ENCODE results near the gene CPTP. TPM values are rescaled to one million over a fixed set of nuclear protein-coding genes. Genes with fewer than 3 reads are reported as not detected.
A peak's percentile ranks its signal among the peaks of the same experiment; 100 is the strongest.

The CPTP gene
- total RNA-seq, 4 donors from 2014 or later, result 10.7 to 94.0 (median 84.6) TPM

GRCh38 chr1:1327291-1327690 lies 2.7 kb downstream of the CPTP start:
- DNase-seq, result no peak
- H3K4me1 ChIP-seq, result peaks cover 0 to 36% (median 25%) of the 10 kb centered on the region in 4 donors
- no peak overlapping the region for H3K27ac ChIP-seq
- peaks cover 0 to 26% (median 0%) of the 10 kb centered on the region in 3 donors for H3K36me3 ChIP-seq
- no peaks in the 10 kb centered on the region for H3K27me3 ChIP-seq
- H3K4me3 ChIP-seq, result no peak overlapping the region
- no peaks in the 10 kb centered on the region for H3K9me3 ChIP-seq
- TF ChIP-seq CTCF (IDR thresholded peaks at IDR 0.05) (no peak), POLR2A (IDR thresholded peaks at IDR 0.05) (no peak)

GRCh38 chr1:1328254-1328653 lies 3.7 kb downstream of the CPTP start:
- Histone ChIP-seq H3K27ac (no peak overlapping the region), H3K36me3 (peaks cover 0 to 26% (median 0%) of the 10 kb centered on the region in 3 donors), H3K4me3 (no peak overlapping the region), H3K9me3 (no peaks in the 10 kb centered on the region), H3K27me3 (no peaks in the 10 kb centered on the region), H3K4me1 (peaks cover 5 to 35% (median 22%) of the 10 kb centered on the region in 4 donors)
- TF ChIP-seq CTCF (IDR thresholded peaks at IDR 0.05) (no peak), POLR2A (IDR thresholded peaks at IDR 0.05) (no peak)
- no peak for DNase-seq

- H3K4me1 ChIP-seq, result peaks cover 5 to 31% (median 17%) of the 10 kb centered on the region in 4 donors
Observed at GRCh38 chr1:1329304-1330210, 5.0 kb downstream of the CPTP start.

GRCh38 chr1:1330366-1331067 lies 5.9 kb downstream of the CPTP start:
- H3K4me1 ChIP-seq, result peaks cover 5 to 25% (median 12%) of the 10 kb centered on the region in 4 donors
- peaks cover 0 to 29% (median 0%) of the 10 kb centered on the region in 3 donors for H3K36me3 ChIP-seq
- H3K4me3 ChIP-seq, result peak overlapping the region in 1 of 4 donors; percentile 20
- peak in 2 of 3 donors; percentile 64 to 72 for DNase-seq
- H3K27me3 ChIP-seq, result no peaks in the 10 kb centered on the region
- H3K27ac ChIP-seq, result peak overlapping the region in 3 of 4 donors; percentile 52 to 71 (median 61)
- H3K9me3 ChIP-seq, result no peaks in the 10 kb centered on the region
- TF ChIP-seq CTCF (IDR thresholded peaks at IDR 0.05) (no peak), POLR2A (IDR thresholded peaks at IDR 0.05) (no peak)

More at GRCh38 chr1:1329304-1330210, 5.0 kb downstream of the CPTP start:
- Histone ChIP-seq H3K27me3 (no peaks in the 10 kb centered on the region), H3K27ac (peak overlapping the region in 1 of 4 donors; percentile 71), H3K4me3 (no peak overlapping the region), H3K9me3 (no peaks in the 10 kb centered on the region), H3K36me3 (peaks cover 0 to 26% (median 0%) of the 10 kb centered on the region in 3 donors)
- TF ChIP-seq CTCF (IDR thresholded peaks at IDR 0.05) (no peak), POLR2A (IDR thresholded peaks at IDR 0.05) (no peak)
- DNase-seq, result no peak

- Histone ChIP-seq H3K27me3 (no peaks in the 10 kb centered on the region), H3K27ac (peak within 1 kb of the TSS in 3 of 4 donors; percentile 52 to 71 (median 61)), H3K36me3 (peaks cover 0 to 33% (median 0%) of the 10 kb centered on the region in 3 donors), H3K9me3 (no peaks in the 10 kb centered on the region), H3K4me3 (peak within 1 kb of the TSS in 1 of 4 donors; percentile 20), H3K4me1 (peaks cover 0 to 17% (median 7%) of the 10 kb centered on the region in 4 donors)
- DNase-seq, result peak in 2 of 3 donors; percentile 60 to 77
- TF ChIP-seq POLR2A (IDR thresholded peaks at IDR 0.05) (no peak), CTCF (IDR thresholded peaks at IDR 0.05) (no peak)
Observed at GRCh38 chr1:1331068-1331965, 6.7 kb downstream of the CPTP start, which contains the start of gene TAS1R3. TAS1R3 (plus strand) TSS chr1:1331280; CDS start chr1:1331346, 66 bp downstream.

All from Peyer's patch (tissue), 4 donors.